GM12873 (cell line): ENCODE measurements around the gene PNPLA7.

ENCODE experiments used
- CTCF ChIP-seq: IDR thresholded peaks from 2 replicates; pipeline ENCODE4 v1.5.1; 2012; ENCODE audit warnings: low read depth, mild to moderate bottlenecking, moderate library complexity, low read length, control low read depth; ENCODE audit not compliant: insufficient read depth; ENCODE audit errors: missing control alignments

The PNPLA7 gene

GRCh38 chr9:137411645-137412380 lies 138.4 kb downstream of the PNPLA7 start:
- TF ChIP-seq CTCF: no peak

GRCh38 chr9:137411260-137411644 lies 138.9 kb downstream of the PNPLA7 start:
- TF ChIP-seq CTCF: no peak

- TF ChIP-seq CTCF: no peak
Measured at GRCh38 chr9:137410891-137411249, 139.3 kb downstream of the PNPLA7 start.
